H9 (cell line): ENCODE data around the gene BBS4. TPM values are rescaled to one million over a fixed set of nuclear protein-coding genes. Genes with fewer than 3 reads are reported as not detected.

Experiments
- DNase-seq: peaks from one replicate; pipeline ENCODE4 v3.0.0-alpha.2; 2017
- H2AFZ ChIP-seq: one replicate; pipeline ENCODE4 v1.6.1; 2013; ENCODE audit warnings: mild to moderate bottlenecking, low read length, control low read depth, moderate library complexity
- H2AK5ac ChIP-seq: 2 replicates; pipeline ENCODE4 v1.6.1; 2013; ENCODE audit warnings: low read length, control low read depth, mixed read lengths; ENCODE audit not compliant: insufficient read length
- H2BK120ac ChIP-seq: one replicate; pipeline ENCODE4 v1.6.1; 2013; ENCODE audit warnings: low read depth, mild to moderate bottlenecking, low read length, control low read depth, inconsistent platforms; ENCODE audit not compliant: poor library complexity, severe bottlenecking
- H2BK12ac ChIP-seq: 2 replicates; pipeline ENCODE4 v1.6.1; 2013; ENCODE audit warnings: low read length, control low read depth, mixed read lengths, low read depth; ENCODE audit not compliant: insufficient read length
- H2BK15ac ChIP-seq: 2 replicates; pipeline ENCODE4 v1.6.1; 2013; ENCODE audit warnings: low read depth, low read length, control low read depth
- H2BK20ac ChIP-seq: one replicate; pipeline ENCODE4 v1.6.1; 2013; ENCODE audit warnings: low read depth, mild to moderate bottlenecking, low read length, control low read depth, inconsistent platforms; ENCODE audit not compliant: poor library complexity, severe bottlenecking
- H2BK5ac ChIP-seq: 2 replicates; pipeline ENCODE4 v1.6.1; 2013; ENCODE audit warnings: low read length, control low read depth, mixed read lengths; ENCODE audit not compliant: insufficient read length
- H3K14ac ChIP-seq: 2 replicates; pipeline ENCODE4 v1.6.1; 2013; ENCODE audit warnings: low read length, control low read depth; ENCODE audit not compliant: insufficient read depth
- H3K18ac ChIP-seq: 2 replicates; pipeline ENCODE4 v1.6.1; 2013; ENCODE audit warnings: low read depth, mild to moderate bottlenecking, mixed read lengths, low read length, control low read depth; ENCODE audit not compliant: insufficient read length
- H3K23ac ChIP-seq: 2 replicates; pipeline ENCODE4 v1.6.1; 2013; ENCODE audit warnings: low read length, control low read depth, mixed read lengths, low read depth; ENCODE audit not compliant: insufficient read length
- H3K23me2 ChIP-seq: 2 replicates; pipeline ENCODE4 v1.6.1; 2013; ENCODE audit warnings: low read depth, mild to moderate bottlenecking, mixed read lengths, low read length, control low read depth; ENCODE audit not compliant: insufficient read length, poor library complexity, severe bottlenecking
- H3K27ac ChIP-seq: 2 replicates; pipeline ENCODE4 v1.5.1; 2013; ENCODE audit warnings: low read length, control low read depth, mixed read lengths, low read depth; ENCODE audit not compliant: insufficient read length
- H3K27me3 ChIP-seq: 2 replicates; pipeline ENCODE4 v1.6.1; 2013; ENCODE audit warnings: low read length, control low read depth, inconsistent platforms; ENCODE audit not compliant: insufficient read depth
- H3K4ac ChIP-seq: 2 replicates; pipeline ENCODE4 v1.6.1; 2013; ENCODE audit warnings: low read depth, mild to moderate bottlenecking, control low read depth, inconsistent platforms, low read length, moderate library complexity
- H3K4me1 ChIP-seq: 2 replicates; pipeline ENCODE4 v1.6.1; 2013; ENCODE audit warnings: low read length, control low read depth, inconsistent platforms; ENCODE audit not compliant: insufficient read depth
- H3K4me2 ChIP-seq: 2 replicates; pipeline ENCODE4 v1.6.1; 2013; ENCODE audit warnings: low read length, control low read depth, mixed read lengths; ENCODE audit not compliant: insufficient read length, insufficient read depth
- H3K56ac ChIP-seq: 2 replicates; pipeline ENCODE4 v1.6.1; 2013; ENCODE audit warnings: low read depth, mild to moderate bottlenecking, mixed read lengths, low read length, control low read depth; ENCODE audit not compliant: insufficient read length
- H3K79me1 ChIP-seq: 2 replicates; pipeline ENCODE4 v1.6.1; 2013; ENCODE audit warnings: low read depth, mild to moderate bottlenecking, moderate library complexity, low read length, control low read depth, inconsistent platforms; ENCODE audit not compliant: insufficient read depth, poor library complexity, severe bottlenecking
- H3K79me2 ChIP-seq: 2 replicates; pipeline ENCODE4 v1.6.1; 2013; ENCODE audit warnings: low read length, control low read depth, inconsistent platforms; ENCODE audit not compliant: insufficient read depth
- H3K9ac ChIP-seq: 2 replicates; pipeline ENCODE4 v1.6.1; 2013; ENCODE audit warnings: low read length, control low read depth, mixed read lengths; ENCODE audit not compliant: insufficient read length; ENCODE audit errors: extremely low read depth
- H3K9me3 ChIP-seq: one replicate; pipeline ENCODE4 v1.6.1; 2013; ENCODE audit warnings: low read depth, low read length, inconsistent platforms; ENCODE audit not compliant: control insufficient read depth
- H3T11ph ChIP-seq: one replicate; pipeline ENCODE4 v1.6.1; 2013; ENCODE audit warnings: mild to moderate bottlenecking, low read length, control low read depth, inconsistent platforms
- H4K20me1 ChIP-seq: one replicate; pipeline ENCODE4 v1.6.1; 2013; ENCODE audit not compliant: control insufficient read depth, insufficient read length, insufficient read depth
- H4K5ac ChIP-seq: 2 replicates; pipeline ENCODE4 v1.6.1; 2013; ENCODE audit warnings: low read depth, mild to moderate bottlenecking, mixed read lengths, low read length, control low read depth; ENCODE audit not compliant: insufficient read length
- H4K8ac ChIP-seq: replicated peaks from 2 replicates; pipeline ENCODE4 v1.6.1; 2013; ENCODE audit warnings: low read length, control low read depth, mixed read lengths, low read depth; ENCODE audit not compliant: insufficient read length
- H4K91ac ChIP-seq: 2 replicates; pipeline ENCODE4 v1.6.1; 2013; ENCODE audit warnings: low read depth, mild to moderate bottlenecking, moderate library complexity, mixed read lengths, low read length, control low read depth; ENCODE audit not compliant: insufficient read length
- H3K27ac Mint-ChIP-seq, 3 experiments: 2 replicates in 2 of 3; 3 replicates in 1 of 3; pipeline ENCODE4 v1.8.0; 2020 to 2021; ENCODE audit warnings: mixed read lengths in 3 of 3, mild to moderate bottlenecking in 1 of 3, moderate library complexity in 1 of 3
- H3K27me3 Mint-ChIP-seq: 2 replicates; pipeline ENCODE4 v1.8.0; 2021; ENCODE audit warnings: low read depth, mild to moderate bottlenecking, moderate library complexity, mixed read lengths
- H3K36me3 Mint-ChIP-seq, 3 experiments: 2 replicates in 2 of 3; 3 replicates in 1 of 3; pipeline ENCODE4 v1.8.0; 2020 to 2021; ENCODE audit warnings: low read depth in 3 of 3, mixed read lengths in 3 of 3; ENCODE audit not compliant: insufficient read depth in 1 of 3
- H3K4me1 Mint-ChIP-seq, 2 experiments: 2 replicates each; pipeline ENCODE4 v1.8.0; 2020; ENCODE audit warnings: mixed read lengths in 2 of 2
- H3K4me3 Mint-ChIP-seq, 2 experiments: 2 replicates in 1 of 2; 3 replicates in 1 of 2; pipeline ENCODE4 v1.8.0; 2020 to 2021; ENCODE audit warnings: mild to moderate bottlenecking in 2 of 2, mixed read lengths in 2 of 2, moderate library complexity in 1 of 2
- H3K9me3 Mint-ChIP-seq, 2 experiments: 2 replicates in 1 of 2; 3 replicates in 1 of 2; pipeline ENCODE4 v1.8.0; 2020; ENCODE audit warnings: mild to moderate bottlenecking in 2 of 2, mixed read lengths in 2 of 2, moderate library complexity in 1 of 2
- CTCF ChIP-seq: fragments of 200-600 bp; sonication (generic); conservative IDR thresholded peaks from 3 replicates; pipeline ENCODE4 v1.8.0; 2021; ENCODE audit warnings: antibody characterized with exemption, mild to moderate bottlenecking
- whole genome bisulfite sequencing: extraction: QIAGEN DNeasy Blood & Tissue Kit; methylation state at CpG from one replicate; pipeline ENCODE4 v1.1.7; 2013; ENCODE audit warnings: missing lambda C conversion rate, low lambda C conversion rate, mixed read lengths; ENCODE audit not compliant: insufficient read length; ENCODE audit errors: extremely low coverage; 5-methylcytosine and 5-hydroxymethylcytosine counted together
- total RNA-seq: library from RNA; stranded (reverse); gene quantifications from 2 replicates; pipeline ENCODE4 v1.2.1, GENCODE V29; 2021

The BBS4 gene
- total RNA-seq, 1 experiment from 2014 or later, result 27.3 TPM

GRCh38 chr15:72700076-72700475, 14.1 kb downstream of the BBS4 start:
- Histone ChIP-seq H4K5ac (no peak overlapping the region), H3K4me1 (no peaks in the 10 kb centered on the region), H3T11ph (no peak overlapping the region), H3K4ac (no peak overlapping the region), H3K14ac (no peak overlapping the region), H2BK120ac (no peak overlapping the region), H3K23me2 (no peaks in the 10 kb centered on the region), H3K18ac (no peak overlapping the region), H3K27ac (no peak overlapping the region), H2BK12ac (no peak overlapping the region), H3K56ac (no peak overlapping the region), H3K9ac (no peak overlapping the region), H2BK20ac (no peak overlapping the region), H3K79me1 (no peaks in the 10 kb centered on the region), H3K27me3 (no peaks in the 10 kb centered on the region), H2BK15ac (no peak overlapping the region), H4K91ac (no peak overlapping the region), H3K79me2 (peaks cover 3% of the 10 kb centered on the region; the same call in 1 of the 2 replicates), H4K8ac (no peak overlapping the region), H3K4me2 (no peak overlapping the region), H2BK5ac (no peak overlapping the region), H4K20me1 (no peaks in the 10 kb centered on the region), H2AK5ac (no peak overlapping the region), H3K9me3 (no peaks in the 10 kb centered on the region), H2AFZ (no peak overlapping the region), H3K23ac (no peak overlapping the region)
- DNase-seq, result no peak
- Mint-ChIP-seq H3K36me3 (peaks cover 0 to 4% (median 0%) of the 10 kb centered on the region in 3 experiments; a peak in 1 of 7 replicates), H3K27me3 (no peaks in the 10 kb centered on the region), H3K27ac (no peak overlapping the region; a peak in 1 of 7 replicates), H3K9me3 (no peaks in the 10 kb centered on the region), H3K4me3 (no peak overlapping the region), H3K4me1 (no peaks in the 10 kb centered on the region)
- no CpG with 5 or more reads among the region's 9 CpGs for WGBS
- no peak for TF ChIP-seq CTCF
